Measurements from ENCODE around the gene USP6NL.

USP6NL gene

DNA sequence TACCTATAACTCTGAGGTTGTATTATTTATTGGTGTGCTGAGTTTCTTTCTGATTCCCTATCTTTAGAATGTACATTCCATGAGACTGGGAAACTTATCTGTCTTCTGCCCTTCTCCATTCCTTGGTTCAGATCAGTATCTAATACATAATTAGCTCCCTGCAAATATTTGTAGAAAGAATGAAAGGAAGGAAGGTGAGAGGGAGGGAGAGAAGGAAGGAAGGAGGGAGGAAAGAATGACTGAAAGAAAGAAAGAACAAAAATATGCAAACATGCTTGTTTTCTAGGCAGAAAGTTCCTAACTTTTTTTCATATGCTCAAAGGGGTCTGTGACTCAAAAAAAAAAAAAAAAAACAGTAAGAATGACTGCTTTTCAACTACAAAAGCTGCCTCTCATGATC is 3.9 kb upstream of the USP6NL start:
- no peak for DNase-seq

DNA sequence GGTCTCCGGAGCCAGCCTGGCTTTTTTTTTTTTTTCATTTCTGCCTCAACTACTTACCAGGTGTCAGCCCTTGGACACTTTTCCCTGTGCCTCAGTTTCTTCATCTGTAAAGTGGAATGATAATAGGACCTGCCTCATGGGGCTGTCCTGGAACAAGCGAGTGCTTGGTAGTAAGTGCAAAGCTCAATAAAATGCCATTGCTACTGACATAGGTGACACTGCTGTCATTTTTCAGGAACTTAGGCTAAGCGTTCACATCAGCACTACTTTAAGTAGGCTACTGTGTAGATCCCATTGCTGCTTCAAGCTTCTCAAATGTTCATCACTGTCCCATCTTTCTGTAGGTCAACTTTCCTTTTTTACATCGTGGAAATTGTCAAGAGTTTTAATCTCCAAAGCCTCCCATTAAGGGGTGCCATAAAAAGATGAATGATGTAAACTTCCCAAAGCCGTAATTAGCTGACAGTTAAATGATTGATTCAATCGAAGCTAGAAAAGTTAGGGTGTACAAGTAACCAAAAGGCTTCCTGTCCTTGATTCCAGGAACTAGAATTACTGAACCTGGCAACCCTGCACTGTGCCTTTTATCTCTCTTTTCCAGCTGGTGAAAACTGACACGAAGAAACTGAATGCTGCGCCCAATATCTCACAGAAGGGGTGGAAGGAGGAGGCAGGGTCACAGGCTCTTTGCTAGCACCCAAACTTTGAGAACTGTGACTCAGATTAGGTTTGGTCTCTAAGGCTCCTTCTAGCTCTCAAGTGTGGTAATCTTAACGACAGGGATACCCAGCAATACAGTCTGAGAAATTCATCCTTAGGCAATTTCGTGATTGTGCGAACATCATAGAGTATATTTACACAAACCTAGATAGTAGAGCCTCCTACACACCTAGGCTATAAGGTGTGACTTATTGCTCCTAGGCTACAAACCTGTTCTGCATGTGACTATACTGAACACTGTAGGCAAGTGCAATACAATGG is 861 bp upstream of the USP6NL start:
- DNase-seq: peak in 1 of 2 donors; percentile 40

DNA sequence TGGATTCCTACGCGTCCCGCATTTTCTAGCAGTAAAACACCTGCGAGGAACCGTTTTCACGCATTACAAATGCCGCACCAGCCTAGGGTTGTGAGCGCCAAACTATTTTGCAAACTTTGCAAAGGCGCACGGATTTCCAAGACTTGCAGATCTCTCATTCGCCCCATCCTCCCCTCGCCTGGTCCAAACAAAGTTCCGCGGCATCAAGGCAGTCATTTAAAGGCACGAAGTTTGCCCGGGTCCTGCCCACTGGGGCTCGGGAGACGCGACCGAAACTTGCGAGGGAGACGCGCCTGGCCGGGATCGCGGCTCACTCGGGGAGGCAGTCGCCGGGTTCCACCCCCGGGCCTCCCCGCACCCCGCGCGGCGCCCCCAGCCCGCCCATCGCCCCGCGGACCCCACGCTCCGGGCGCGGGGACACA is 613 bp downstream of the USP6NL start:
- DNase-seq: peak in 1 of 2 donors; percentile 26

DNA sequence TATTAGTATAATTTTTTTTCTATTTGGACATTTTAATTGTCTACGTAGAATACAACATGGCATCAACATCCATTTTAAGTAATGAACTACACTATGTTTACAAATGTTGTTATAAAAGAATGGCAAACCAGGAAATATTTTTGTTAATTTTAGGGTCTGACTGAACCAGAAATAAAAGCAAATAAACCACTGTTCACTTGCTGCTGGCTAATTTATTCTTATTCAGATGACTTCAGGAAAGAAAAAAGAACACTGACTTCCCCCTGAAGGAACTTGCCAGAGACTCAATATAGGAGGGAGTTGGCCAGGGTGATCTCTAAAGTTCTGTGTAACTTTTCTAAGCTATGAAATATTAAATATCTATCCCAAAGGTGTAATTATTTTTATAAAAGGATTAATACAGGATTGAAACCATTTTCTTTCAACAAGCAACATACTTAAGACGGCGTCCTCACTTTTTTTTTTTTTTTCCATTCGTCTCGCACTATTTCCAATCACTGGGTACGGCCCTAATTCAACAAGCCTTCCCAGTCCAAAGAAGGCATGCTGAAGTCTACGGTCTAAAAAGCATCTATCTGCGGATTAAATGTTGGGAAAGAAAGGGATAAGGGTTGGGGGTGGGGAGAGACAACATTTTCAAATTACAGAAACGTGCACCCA is 1.2 kb downstream of the USP6NL start:
- DNase-seq: peak in 1 of 2 donors; percentile 26

DNA sequence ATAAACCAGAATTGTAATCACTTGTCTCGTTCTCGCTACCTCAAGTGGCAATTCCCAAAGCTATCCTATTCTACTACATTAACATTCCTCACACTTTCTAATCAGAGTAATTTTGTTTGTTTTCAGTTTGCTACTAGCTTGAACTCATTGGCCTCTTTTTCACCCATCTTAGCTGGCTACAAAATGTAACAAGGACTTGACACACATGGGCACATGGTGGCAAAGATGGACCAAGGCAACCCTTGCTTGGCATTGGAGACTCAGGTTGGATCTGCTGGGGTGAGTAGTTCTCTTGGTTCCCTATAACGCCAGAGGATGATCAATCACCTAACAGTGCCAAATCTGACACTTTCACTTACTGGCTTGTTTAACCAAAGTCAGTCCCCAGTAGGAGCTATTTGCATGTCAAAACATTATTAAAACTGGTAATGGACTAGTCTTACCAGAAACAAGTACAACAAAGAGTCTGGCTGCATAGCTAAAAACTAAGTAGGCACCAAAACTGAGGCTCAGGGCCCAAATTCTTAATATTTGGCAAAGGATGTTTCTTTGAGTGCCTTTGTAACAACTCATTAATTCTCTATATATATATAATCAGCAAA is 1.9 kb downstream of the USP6NL start:
- DNase-seq: no peak

DNA sequence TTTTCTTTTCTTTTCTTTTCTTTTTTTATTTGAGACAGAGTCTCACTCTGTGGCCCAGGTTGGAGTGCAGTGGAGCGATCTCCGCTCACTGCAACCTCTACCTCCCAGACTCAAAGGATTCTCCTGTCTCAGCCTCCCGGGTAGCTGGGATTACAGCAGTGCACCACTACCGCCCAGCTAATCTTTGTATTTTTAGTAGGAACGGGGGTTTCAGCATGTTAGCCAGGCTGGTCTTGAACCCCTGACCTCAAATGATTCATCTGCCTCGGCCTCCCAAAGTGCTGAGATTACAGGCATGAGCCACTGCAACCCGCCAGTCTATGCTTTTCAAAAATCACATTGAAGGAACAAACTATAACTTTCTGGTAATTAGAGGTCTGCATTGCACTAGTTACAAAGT is 2.4 kb downstream of the USP6NL start:
- DNase-seq: no peak

DNA sequence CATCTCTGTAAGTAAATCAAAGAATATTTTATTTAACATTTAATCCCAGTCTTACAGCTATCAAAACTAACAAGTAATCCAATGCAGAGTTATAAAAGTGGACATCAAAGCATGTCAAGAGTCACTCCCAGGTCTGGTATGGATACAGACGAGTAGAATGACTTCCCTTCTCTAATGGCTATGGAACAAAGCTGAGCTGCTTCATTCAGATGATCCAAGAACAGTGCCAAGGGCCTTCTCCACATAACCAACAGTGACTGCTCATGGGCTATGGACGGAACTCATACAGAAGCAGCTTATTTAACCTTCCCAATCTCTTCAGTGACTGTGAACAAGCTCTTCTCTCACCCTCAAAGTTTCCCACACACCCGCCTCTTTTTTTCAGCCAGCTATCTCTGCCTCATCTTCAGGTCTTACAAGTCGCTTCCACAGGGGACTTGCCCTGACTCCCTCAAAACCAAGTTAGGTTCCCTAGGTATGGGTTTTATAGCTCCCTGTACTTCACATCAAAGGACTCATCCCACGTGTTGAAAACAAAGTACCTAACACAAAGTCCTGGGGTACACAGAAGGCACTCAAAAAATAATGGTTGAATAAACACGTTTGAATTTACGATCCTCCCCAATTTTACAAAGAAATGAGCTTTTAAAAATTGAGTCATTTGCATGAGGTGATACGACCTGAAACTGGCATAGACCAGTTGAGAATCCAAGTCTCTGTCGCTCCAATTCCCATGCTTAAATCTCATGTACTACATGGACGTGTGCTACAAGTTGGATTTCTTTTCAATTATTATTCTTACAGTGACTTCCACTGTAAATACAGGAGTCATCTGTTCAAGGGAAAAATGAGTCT is 3.1 kb downstream of the USP6NL start:
- no peak for DNase-seq

DNA sequence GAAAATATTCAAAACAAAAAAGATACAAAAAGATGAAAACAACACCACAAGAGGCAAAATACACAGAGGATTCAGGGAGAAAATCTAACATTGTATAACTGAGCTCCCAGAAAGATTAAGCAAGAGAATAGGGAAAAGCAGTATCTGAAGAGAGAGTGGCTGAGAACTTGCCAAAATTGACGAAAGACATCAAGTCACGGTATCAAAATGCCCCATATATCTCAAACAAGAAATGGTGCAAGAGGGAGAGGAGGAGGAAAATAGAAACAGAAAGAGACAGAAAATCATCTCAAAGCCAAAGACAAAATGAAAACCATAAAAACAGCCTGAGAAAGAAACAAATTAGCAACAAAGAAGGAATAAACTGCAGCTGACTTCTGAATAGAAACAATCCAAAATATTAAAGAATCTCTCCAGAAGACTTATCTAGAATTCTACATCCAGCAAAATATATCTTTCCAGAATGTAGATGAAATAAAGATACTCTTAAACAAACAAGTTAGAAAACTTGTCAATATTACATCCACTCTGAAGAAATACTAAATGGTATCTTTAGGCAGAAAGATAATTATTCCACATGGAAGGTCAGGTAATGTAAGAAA is 5.5 kb downstream of the USP6NL start:
- peak; percentile 51 to 61 for DNase-seq

DNA sequence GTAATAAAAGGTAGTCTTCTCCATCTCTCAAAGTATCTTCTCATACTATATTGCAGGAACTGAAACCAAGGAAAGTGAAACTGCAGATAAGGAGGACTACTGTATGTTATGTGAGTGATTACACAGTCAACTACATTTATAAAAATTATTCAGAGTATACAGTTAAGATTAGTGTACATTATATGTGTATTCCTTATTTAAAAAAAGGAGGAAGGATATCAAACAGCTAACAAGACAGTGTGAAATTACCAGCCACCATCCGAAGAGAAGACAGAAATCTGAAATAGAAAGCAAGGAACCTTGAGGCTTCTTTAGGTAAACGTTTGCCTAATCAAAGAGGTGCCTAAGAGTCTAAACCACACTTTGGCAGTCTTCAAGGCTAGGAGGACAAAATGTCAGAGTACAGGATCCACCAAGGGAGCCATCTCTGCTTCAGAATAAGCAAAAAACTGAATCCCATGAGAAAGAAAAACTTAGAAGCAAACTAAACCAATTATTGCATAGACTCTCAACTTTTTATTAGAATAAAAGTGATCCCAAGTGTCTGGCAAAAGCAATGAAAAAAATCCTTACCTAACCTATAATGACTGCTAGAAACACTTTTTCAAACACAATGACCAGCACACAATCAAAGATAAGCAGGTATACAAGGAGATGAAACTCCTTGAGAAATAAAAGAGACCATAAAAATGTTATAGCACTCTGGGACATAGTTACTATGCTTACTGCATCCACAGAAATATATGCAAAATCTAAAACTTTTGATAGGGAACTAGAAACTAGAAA is 6.4 kb downstream of the USP6NL start:
- DNase-seq: peak in 1 of 2 donors; percentile 30

DNA sequence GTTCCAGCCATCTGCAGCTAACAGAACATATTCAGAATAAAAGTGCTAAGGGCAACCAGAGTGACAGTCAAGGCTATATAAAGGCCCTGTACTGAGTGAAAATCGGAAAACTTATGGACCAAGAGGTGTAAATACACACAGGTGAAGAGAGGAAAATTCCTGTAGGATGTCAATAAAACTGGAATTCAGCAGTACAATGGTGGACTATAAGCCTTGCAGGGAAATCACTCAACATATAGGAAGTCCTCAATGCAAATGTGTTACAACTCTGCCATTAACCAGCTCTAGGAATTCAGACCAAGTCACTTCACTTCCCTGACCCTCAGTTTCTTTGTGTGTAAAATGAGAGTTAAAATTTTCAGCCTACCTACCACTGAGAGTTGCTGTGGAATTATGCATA is 7.7 kb downstream of the USP6NL start:
- no peak for DNase-seq

DNA sequence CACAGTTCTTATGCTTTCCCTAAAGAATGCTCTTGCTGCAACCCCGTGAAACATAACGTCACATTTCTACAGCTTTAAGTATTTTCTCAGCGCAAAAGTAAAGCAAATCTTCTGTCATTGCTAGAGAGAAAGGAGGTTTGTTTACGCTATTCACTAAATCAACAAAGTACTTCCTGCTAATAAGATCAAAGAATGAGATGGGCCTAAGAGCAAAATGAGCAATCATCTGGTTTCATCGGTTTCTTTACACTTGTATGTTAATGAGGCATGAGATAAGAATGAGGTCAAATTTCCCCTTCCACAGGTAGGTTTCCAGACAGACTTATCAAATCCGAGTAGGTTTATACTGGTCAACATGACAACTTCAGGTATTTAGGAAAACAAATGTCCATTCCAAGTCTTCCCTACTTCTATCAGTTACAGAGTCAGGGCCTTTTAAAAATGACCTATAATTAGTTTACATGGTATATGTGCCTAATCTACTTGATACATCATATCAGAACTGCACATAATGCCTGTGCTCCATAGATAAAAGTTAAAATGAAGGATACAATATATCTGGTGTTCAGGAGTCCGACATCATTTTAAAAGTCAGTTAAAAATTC is 8.4 kb downstream of the USP6NL start:
- DNase-seq: no peak

DNA sequence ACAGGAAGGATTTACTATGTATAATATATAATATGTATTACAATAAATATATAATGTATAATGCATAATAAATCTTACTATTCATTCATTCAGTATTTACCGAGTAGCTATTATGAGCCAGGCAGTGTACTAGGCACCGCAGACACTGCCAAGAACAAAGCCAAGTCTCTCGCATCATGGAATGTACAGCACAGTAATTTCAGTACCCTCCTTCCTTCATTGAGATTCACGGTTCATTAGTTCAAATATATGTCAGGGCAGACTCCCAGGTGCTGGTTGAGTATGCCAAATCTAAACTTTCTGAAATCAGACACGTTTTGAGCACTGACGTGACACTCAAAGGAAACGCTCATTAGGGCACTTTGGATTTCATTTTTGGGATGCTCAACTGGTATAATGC is 9.1 kb downstream of the USP6NL start:
- DNase-seq: no peak

DNA sequence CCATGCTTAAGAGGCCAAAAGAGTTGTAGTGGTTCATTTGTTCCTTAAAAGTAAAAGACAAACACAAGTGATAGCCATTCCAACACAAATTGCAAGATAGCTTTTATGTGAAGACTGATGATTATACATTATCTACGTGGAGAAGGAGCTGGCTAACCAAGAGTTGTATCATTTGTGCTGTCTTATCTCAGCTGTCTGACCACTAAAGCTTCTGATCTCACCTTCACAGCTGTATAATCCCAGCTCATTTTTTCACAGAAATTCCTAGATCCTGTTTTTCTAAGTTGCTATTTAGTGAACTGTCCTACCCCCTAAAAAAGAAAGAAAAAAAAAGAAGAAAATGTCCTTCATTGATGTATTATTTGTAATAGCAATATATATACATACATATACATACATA is 9.8 kb downstream of the USP6NL start:
- DNase-seq: no peak

DNA sequence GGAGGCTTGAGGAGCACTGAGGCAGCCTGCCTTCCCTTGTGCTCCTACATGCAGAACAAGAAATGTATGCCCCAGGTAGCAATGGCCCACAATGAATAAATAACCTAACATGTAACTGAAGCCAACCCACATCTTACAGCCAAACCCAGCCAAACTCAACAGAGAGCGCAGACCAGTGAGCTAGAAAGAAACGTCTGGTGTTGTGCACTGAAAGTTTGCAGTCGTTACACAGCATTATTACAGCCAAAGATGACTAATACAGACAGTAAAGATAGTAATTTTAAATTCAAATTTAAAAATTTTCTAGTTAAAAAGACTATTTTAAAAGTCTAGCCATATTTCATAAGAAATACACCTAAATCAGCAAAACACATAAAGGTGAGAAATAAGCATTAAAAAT is 11.2 kb downstream of the USP6NL start:
- DNase-seq: no peak

DNA sequence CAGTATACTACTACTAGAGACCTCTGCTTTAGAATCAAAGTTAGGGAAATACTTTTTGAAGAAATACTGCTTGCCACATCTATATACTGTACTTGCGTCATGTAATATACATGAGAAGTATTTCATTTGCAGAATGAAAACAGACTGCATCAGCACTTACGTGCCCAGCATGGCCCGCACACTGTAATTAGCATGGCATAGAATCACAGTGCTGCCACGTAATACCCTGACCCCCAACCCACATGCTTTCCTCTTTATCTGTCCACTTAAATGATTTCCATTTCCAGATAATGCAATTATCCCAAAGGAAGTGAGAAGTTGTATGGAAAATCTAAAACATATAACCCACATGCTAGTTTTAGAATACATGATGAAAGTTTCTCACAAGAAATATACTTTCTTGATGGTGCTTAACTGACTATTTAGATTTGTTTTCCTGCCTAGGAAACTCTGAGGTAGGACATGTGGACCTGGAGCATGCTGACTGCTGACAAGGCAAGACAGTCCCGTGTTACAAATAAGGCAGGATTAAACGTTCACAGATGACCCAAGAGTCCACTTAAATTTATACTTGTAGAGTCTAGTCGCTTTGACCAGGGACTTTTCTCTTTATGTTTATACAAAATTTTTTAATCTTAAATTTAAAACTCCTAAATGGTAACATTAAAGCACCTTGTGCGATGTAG is 12.6 kb downstream of the USP6NL start:
- DNase-seq: peak in 1 of 2 donors; percentile 55

DNA sequence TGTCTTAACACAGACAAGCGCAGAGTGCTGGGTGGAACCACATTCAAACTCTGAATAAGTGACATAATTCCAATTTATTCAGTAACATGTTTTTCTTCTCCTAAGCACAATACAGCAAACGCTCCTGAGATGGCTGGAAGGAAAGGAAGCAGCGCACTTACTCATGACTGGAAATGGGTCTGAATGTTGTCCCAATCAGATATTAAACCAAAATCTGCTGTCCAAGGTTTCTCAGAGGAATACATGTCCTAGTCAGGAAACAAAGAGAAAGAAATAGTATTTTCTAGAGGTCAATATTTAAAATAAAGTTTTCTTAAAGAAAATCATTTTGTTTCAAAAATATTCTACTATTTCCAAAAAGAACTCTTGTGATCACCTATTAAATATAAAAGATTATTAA is 14.0 kb downstream of the USP6NL start:
- DNase-seq: no peak

DNA sequence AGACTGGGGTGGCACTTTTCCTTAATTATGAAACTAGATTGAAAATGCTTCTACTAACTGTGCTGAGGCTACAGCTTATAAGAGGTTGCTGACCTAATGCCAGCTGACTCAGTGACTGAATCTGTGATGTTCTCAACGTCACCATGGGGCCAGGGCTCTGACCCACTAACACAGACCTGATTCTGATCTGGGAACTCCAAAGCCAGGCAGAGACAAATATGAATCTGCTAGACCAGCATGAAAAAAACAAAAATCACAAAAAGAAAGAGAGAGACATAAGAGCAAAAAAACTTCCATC is 16.1 kb downstream of the USP6NL start:
- DNase-seq: peak; percentile 78 to 92

DNA sequence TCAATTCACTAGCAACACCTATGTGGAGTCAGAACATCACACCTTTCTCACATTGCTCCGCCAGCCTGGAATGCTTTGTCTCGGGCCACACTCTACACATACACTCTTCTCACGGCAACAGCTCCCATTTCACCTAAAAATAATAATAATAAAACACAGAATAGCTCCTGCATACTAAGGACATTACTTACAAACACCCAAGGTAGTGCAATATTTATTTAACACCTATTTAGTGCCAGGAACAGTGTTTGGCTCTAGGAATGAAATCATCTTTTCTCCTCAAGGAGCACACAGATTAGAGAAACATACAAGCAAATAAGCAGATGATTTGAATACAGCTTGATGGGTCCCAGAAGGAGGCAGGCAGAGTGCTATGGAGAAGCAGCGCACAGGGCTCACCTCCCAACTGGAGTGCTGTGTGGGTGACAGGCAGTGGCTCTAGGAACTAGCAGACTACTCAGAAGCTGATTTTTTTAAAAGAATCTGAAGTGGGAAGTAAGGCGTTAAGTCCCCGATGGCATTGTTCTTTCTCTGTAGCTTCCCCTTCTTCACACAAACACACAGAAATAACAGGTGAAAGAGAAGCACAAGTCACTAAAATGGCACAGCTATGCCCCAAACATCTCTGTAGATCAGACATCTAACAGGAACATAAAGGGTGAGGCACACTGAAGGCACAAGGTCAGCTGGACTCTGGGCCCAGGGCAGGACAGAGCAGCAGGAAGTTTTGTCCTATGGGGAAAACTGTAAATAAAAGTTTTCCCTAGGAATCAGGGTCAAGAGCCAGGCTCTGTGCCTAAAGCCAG is 16.7 kb downstream of the USP6NL start:
- peak; percentile 60 to 81 for DNase-seq

DNA sequence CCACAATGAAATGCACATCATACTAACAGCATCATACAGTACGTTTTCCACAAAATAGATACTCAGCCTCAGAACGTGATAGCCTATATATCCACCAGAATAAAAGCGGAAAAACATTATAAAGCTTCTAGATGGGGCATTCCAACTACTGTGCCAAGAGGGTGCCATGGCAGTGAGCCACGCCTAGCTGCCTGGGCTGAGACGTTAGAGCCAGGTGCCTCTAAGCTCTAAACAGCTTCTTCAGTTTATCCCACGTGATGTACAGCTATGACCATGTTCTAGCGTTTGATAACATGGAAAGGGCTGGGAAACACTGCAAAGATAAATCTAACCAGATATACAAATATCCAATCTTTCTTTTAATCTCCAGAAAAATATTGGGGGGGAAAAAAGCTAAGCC is 17.8 kb downstream of the USP6NL start:
- DNase-seq: no peak

DNA sequence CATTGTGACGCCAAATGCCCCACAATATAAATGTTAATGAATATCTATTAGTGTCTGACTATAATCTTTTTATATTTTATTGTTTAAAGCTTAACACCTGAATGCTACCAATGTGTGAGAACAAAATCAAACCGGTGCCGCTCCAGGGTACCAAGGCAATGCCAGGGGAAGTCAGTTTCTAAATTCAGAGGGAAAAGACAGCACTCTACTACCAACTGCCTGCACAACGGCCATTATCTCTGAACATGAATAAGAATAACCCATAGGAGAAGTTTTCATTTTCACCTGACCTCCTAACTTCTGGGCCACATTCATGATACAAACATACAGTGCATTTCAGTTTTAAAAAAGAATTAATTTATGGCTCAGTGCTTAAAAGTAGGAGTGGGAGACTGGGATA is 21.7 kb downstream of the USP6NL start:
- no peak for DNase-seq

Measured in inflammatory macrophage treated with lipopolysaccharide for 1 hour (primary cell).